Measurements from ENCODE around the gene TWIST1.

Gene TWIST1

DNA sequence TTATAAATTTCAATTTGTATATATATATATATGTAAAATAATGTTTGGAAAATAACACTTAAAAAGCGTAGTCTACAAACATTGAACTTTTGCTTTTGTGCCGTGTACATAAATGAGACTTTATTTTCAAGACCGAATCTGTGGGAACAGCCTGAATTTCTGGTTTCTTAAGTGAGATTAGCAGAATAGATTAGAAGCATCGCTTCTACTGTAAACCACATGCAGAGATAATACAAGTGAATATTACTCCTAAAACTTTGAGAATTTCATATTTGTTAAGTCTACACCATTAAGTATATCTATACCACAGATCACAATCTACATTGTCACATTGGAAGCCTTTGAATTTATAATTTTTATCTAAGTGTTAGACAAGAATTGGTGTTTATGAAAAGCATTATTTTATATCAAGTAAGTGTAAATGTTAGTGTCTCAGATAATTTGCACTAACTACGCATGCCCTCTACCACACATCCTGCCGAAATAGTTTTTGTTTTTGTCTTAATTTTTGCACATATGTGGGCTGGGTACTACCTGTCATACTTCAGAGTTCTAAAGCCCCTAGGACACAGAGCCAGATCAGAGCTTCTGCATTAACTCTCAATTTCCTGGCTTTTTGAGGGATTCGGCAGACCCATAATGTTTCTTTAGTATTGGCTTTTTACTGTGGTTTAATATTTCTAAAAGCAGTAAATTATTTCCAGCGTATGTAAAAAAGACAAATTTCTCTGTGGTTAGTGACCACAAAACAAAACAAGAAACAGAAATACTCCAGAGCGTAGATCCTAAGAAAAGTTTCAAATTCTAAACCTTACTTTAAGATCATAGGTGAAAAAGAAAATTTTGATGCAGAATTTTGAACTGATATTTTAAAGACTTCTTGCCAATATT lies 20.0 kb downstream of the TWIST1 start:
- DNase-seq (ENCODE audit: low read depth in 2 of 2) = no peak

DNA sequence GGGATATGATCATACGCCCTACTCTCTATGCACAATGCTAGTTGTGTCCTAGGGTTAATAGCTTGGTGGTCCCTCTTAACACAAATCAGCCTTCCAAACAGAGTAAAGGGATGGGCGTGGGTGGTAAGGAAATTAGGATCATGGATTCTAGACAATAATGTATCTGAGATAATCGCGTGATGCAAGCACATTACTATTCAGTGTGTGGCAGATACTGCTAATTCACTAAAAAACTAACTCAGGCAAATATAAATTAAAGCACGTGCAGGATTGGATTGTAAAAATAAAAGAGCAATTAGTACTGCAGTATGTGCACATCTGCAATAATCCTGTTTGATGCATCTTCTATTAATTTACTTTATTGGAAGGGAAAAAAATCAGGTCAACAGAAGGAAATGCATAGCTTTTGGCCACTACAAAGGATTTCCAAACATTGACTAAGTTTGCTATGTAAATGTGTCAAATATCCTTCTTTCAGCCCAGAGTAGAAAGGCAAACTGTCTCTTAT lies 22.0 kb downstream of the TWIST1 start:
- no peak for DNase-seq (ENCODE audit: low read depth in 2 of 2)

DNA sequence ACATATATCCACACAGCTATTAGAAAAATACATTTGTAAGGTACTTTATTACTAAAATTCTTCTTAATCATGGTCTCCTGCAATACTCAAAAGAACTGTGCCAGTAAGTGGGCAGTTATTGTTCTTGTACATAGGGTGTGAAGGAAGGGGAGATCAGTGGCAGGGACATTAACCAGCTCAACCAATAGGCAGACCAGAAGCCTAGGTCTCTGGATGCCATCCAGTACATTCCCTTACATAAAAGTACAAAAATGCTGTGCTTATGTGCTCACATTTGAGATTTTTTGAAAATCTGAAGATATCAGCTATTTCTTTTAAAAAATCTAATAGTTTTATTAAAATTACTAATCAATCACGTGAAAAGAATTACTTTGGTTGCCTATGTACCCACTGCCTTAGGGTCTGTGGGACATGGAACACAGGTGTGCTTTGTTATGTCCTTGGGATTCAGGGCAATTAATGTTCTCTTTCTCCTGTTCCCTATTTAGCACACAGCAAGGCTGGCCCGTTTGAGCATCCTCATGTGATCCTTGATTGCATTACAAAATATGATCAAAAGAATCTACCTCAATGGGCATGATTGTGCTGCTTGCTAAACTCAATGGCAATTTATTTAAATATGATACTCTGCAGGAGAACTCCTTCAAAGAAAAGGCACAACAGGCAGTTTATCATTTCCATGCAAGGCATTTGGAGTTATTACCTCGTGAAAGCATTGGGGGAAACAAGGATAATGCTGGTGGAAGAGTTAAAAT lies 22.7 kb downstream of the TWIST1 start:
- DNase-seq (ENCODE audit: low read depth in 2 of 2) = no peak

DNA sequence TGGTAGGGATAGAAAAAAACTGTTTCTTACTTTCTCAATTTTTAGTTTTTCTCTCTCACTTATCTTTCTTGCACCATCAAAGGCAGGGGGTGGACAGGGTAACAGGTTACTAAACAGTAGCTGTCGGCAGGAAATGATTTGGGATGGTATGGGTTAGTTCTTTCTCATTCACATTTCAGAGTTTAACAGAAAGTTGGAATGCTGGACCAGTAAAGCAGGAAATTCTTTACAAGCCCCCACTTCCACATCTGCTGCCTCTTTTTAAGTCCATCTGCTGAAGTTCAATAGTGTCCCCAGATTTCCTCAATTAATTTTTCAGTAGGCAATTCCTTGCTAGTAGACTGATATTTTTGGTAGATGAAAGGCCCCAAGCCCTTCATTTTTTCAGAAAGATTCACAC lies 23.3 kb downstream of the TWIST1 start:
- DNase-seq (ENCODE audit: low read depth in 2 of 2) = no peak

DNA sequence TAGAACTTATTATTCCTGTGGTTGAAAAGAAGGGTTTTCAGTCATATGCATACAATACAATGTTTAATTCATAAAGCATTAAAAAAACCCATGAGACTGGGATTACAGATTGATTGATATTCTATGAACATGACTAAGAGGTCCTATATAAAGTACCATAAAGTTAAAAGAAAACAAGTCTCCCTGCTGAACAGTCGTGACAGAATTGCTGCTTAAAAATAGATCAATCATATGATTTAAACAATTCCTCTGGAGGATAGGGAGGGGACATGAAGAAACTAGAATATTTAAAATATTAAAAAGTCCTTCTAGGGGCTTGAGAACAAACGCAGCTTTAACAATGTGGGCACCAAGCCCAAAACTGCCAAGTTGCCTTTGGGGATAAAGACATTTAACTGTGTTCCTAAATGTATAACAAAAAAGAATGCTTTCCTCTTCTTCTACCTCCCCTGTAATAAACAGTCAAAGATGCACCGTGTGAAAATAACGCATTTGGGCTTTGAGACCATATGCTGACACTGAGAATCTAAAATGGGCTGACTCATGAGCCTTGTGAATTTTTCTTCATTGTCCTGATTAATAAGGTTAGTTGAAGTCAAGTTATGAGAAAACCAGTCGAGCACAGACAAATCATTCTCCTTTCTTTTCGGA lies 25.8 kb downstream of the TWIST1 start:
- no peak for DNase-seq (ENCODE audit: low read depth in 2 of 2)

DNA sequence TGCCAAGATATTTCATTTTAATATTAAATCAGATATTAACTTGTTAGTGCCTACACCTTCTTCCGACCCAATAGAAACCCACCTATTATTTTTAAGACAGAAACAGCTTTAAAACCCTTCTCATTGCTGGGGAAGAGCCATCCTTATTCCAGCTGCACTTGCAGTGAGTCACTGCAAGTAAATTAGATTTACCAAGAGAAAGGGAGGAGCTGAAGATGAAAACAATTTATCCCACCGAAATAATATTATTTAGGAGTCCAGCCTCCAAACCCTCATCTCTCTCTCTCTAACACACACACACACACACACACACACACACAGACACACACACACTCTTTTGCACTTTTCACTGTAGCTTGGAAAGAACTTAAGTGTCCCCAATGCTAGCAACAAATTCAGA lies 26.9 kb downstream of the TWIST1 start:
- no peak for DNase-seq (ENCODE audit: low read depth in 2 of 2)

DNA sequence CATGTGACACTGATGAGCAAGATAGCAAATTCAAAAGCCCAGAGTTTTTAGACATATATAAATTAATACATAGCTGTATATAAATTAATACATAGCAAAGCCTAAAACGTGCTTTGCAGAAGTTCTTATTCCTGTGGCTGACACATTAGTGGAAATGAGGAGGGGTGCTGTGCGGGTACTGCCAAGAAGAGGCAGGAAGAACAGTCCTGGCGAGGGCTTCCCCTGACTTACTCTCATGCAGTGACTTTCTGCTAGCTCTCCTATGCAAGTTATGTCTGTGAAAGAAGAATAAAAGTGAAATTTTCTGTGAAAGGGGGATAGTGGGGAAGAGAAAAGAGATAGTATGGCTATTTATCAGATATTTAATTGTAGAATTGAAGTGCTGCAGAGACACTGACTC lies 27.6 kb downstream of the TWIST1 start:
- DNase-seq (ENCODE audit: low read depth in 2 of 2) = no peak

DNA sequence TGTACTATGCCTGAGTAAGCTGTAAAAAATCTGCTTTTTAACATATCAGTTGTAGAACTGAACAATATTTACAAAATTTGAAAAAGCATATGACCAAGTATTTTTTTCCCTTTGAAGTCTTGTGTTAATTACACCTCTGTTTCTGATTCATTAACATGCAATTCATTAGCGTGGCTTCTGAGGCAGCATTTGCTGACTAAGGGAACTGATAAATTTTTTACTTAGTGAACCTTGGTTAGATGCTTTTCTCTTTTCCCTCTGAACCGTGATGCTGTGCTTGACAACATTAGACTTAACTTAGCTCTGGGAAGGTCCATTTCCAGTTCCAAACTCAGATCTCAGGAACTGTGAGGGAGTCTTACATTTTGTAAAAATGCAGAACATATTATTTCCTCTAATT lies 28.1 kb downstream of the TWIST1 start:
- DNase-seq (ENCODE audit: low read depth in 2 of 2) = no peak

DNA sequence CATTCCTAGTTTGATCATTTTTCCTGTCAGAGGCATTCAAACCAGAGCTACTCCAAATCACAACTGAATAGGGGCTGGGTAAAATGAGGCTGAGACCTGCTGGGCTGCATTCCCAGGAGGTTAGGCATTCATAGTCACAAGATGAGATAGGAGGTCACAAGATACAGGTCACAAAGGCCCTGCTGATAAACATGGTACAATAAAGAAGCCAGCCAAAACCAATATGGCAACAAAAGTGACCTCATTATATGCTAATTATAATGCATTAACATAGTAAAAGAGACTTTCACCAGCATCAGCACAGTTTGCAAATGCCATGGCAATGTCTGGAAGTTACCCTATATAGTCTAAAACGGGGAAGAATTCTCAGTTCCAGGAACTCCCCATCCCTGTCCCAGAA lies 37.3 kb downstream of the TWIST1 start:
- no peak for DNase-seq (ENCODE audit: low read depth in 2 of 2)

DNA sequence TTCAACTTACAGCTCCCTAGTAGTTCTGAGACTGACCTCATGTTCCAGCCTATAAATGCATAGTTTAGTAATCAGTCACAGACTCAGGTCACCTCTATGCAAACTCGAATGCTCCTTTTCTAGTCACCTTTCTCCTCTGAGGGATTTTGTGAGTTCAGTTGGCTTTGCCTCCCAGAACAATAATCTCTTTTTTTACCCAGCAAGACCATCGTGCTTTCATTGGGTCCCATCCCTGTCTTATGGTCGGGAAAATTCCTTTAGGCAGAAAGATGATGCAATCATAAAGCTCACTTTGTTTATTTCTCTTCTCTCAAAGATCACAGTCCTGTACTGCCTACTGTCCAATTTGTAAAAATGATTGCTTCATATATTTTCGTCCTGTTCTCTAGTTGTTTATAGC lies 38.4 kb downstream of the TWIST1 start:
- DNase-seq (ENCODE audit: low read depth in 2 of 2) = no peak

DNA sequence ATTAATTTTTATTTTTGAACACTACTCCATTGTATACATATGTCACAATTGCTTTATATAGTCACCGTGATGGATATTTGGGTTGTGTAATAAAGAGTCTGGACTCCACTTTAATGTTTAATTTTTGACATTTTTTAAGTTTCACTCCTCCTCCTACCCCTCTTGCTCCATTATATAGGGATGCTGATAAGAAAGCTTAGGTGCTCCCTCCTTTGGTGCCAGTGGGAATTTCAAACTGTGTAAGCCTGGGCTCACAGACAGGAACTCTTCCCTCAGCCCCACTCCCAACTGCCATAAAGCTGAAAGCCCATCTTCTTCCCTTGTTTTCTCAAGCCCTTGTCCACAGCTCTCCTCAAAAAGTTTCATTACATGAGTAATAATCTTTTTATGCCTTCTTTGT lies 47.6 kb downstream of the TWIST1 start:
- DNase-seq (ENCODE audit: low read depth in 2 of 2) = no peak

DNA sequence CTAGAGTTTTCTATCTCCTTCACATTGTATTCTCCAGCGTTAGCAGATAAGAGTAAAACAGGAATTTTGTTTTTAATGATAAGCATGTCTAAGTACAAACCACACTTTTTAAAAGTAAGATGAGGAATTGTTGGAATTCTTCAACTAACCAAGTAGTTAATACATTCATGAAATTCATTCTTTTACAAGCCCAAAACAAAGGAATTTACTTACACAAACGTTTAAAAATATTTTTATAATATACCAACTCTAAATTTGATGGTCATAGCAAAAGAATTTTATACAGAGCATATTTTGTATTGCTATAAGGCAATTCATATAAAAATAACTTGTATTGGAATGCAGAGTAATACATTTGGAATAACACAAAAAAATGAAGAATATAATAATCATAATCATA lies 51.3 kb downstream of the TWIST1 start:
- DNase-seq (ENCODE audit: low read depth in 2 of 2) = no peak

All from activated CD4-positive, alpha-beta T cell treated with anti-CD3 and anti-CD28 coated beads for 24 hours (primary cell).